Esophagus muscularis mucosa (tissue), 4 donors: ENCODE data around the gene MDGA2. TPM values are rescaled to one million over a fixed set of nuclear protein-coding genes. Genes with fewer than 3 reads are reported as not detected.
A peak's percentile ranks its signal among the peaks of the same experiment; 100 is the strongest.

Experiments used
- DNase-seq: peaks from one replicate; pipeline ENCODE4 v3.0.0-alpha.2; 2017; ENCODE audit errors: extremely low spot score
- H3K27ac ChIP-seq, 4 donors: fragments of 200-600 bp; sonication (generic); replicated peaks in 1 of 4; 1 replicate in 3 of 4; 2 replicates in 1 of 4; pipeline ENCODE4 v1.5.1; 2016 to 2019; ENCODE audit warnings: mild to moderate bottlenecking in 1 of 4
- H3K27me3 ChIP-seq, 4 donors: fragments of 200-600 bp; sonication (generic); one replicate each; pipeline versions ENCODE4 v1.5.1 to v1.6.0; 2016 to 2019
- H3K36me3 ChIP-seq, 4 donors: fragments of 200-600 bp; sonication (generic); one replicate each; pipeline ENCODE4 v1.5.1; 2016 to 2019
- H3K4me1 ChIP-seq, 4 donors: fragments of 200-600 bp; sonication (generic); one replicate each; pipeline ENCODE4 v1.5.1; 2016 to 2019
- H3K4me3 ChIP-seq, 4 donors: fragments of 200-600 bp; sonication (generic); 1 replicate in 2 of 4; 2 replicates in 2 of 4; pipeline ENCODE4 v1.5.1; 2016 to 2019; ENCODE audit warnings: mild to moderate bottlenecking in 4 of 4, moderate library complexity in 1 of 4
- H3K9me3 ChIP-seq, 4 donors: fragments of 200-600 bp; sonication (generic); 1 replicate in 3 of 4; 2 replicates in 1 of 4; pipeline ENCODE4 v1.5.1; 2016 to 2019
- EP300 ChIP-seq: sonication (generic); formaldehyde crosslinking; IDR thresholded peaks from one replicate; pipeline ENCODE4 v1.6.1; 2017; ENCODE audit warnings: antibody characterized with exemption
- POLR2A ChIP-seq: fragments of 450-650 bp; IDR thresholded peaks from one replicate; pipeline ENCODE4 v1.6.1; 2017; ENCODE audit warnings: antibody characterized with exemption, moderate library complexity, mild to moderate bottlenecking, low read depth
- POLR2AphosphoS5 ChIP-seq, 2 donors: sonication (generic); formaldehyde crosslinking; IDR thresholded peaks; one replicate each; pipeline ENCODE4 v1.6.1; 2017; ENCODE audit warnings: antibody characterized with exemption in 2 of 2
- WGBS: methylation state at CpG from one replicate; pipeline ENCODE4 v1.1.5; 2018; 5-methylcytosine and 5-hydroxymethylcytosine counted together
- intact Hi-C: fragments of 100-400 bp; cut with DNase I; formaldehyde crosslinking; loops from one replicate; pipeline ENCODE4 v1.15.1; 2023
- total RNA-seq, 4 donors: library from RNA; depleted of rRNA; stranded (reverse); fragments of >200 nt; gene quantifications; one replicate each; pipeline versions ENCODE4 v1.1.0 to v1.2.1, GENCODE V29; 2016
- TF ChIP-seq, protein P1 (sequence below), 3 experiments: fragments of 200-600 bp in 2 of 3; fragments of 450-650 bp in 1 of 3; sonication (generic) in 2 of 3; IDR thresholded peaks; one replicate each; pipeline ENCODE4 v1.5.1; 2017 to 2019; ENCODE audit warnings: antibody characterized with exemption in 3 of 3, mild to moderate bottlenecking in 2 of 3, moderate library complexity in 1 of 3

Gene MDGA2
- total RNA-seq, 4 donors from 2014 or later, result under 0.01 TPM; not detected in 3

- no peaks in the 10 kb centered on the region for H3K36me3 ChIP-seq
- no peak overlapping the region for H3K4me3 ChIP-seq
- TF ChIP-seq POLR2A, result no peak
- TF ChIP-seq, protein P1, sequence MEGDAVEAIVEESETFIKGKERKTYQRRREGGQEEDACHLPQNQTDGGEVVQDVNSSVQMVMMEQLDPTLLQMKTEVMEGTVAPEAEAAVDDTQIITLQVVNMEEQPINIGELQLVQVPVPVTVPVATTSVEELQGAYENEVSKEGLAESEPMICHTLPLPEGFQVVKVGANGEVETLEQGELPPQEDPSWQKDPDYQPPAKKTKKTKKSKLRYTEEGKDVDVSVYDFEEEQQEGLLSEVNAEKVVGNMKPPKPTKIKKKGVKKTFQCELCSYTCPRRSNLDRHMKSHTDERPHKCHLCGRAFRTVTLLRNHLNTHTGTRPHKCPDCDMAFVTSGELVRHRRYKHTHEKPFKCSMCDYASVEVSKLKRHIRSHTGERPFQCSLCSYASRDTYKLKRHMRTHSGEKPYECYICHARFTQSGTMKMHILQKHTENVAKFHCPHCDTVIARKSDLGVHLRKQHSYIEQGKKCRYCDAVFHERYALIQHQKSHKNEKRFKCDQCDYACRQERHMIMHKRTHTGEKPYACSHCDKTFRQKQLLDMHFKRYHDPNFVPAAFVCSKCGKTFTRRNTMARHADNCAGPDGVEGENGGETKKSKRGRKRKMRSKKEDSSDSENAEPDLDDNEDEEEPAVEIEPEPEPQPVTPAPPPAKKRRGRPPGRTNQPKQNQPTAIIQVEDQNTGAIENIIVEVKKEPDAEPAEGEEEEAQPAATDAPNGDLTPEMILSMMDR (IDR thresholded peaks at IDR 0.05), result peak; percentile 44 to 67 (median 46)
- intact Hi-C loops, result no loop called here
- WGBS, result 32% methylated on average over 5 of the region's 5 CpGs
- H3K27ac ChIP-seq, result no peak overlapping the region
- H3K27me3 ChIP-seq, result no peaks in the 10 kb centered on the region
- H3K4me1 ChIP-seq, result no peaks in the 10 kb centered on the region
- no peaks in the 10 kb centered on the region for H3K9me3 ChIP-seq
- no peak for DNase-seq
These were observed 397.1 kb downstream of the MDGA2 start for GRCh38 chr14:47278233-47278842.

DNA sequence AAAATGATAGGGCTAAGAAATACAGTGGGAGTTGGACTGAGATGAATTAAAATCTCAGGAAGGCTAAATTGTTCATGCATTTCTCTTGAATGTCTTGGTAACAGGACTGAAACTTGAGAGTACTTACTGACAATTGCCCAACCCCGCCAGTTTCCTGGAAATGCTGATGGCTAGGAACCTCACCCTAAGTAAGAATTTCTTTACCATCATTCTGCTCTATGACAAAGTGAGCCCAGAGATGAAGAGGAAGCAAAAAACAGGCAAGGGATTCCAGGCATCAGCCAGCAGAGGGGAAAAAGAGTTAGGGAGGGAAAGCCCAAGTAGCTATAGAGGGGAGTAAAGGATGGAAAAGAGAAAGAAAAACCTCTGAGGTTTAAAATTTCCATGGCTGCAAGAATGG, 397.7 kb downstream of the MDGA2 start:
- Histone ChIP-seq H3K36me3 (no peaks in the 10 kb centered on the region), H3K9me3 (no peaks in the 10 kb centered on the region), H3K27me3 (no peaks in the 10 kb centered on the region), H3K4me1 (no peaks in the 10 kb centered on the region), H3K4me3 (no peak overlapping the region), H3K27ac (no peak overlapping the region)
- DNase-seq, result no peak
- intact Hi-C loops, result no loop called here
- 88% methylated on average over 1 of the region's 1 CpG for WGBS
- TF ChIP-seq POLR2A, result no peak
- TF ChIP-seq EP300, result no peak
- TF ChIP-seq, protein P1 (IDR thresholded peaks at IDR 0.05), result no peak
- TF ChIP-seq POLR2AphosphoS5 (IDR thresholded peaks at IDR 0.05), result no peak

DNA sequence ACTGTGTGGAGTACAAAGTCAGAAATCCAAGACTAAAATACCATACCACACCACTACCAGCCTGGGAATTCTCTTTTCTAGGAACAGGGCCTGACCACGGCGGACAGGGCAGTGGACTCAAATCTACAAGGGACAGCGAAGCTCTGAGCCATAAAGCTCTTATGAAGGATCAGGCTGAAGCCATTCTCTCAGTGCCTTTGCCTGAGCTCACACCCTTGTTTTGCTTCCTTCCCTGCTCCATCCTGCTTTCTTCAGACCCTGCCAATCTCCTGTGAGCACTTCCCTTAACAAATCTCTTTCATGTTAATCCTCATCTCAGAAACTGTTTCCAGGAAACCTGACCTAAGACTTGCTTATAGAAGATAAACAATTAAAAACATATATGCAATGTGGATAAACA, 398.5 kb downstream of the MDGA2 start:
- no peaks in the 10 kb centered on the region for H3K9me3 ChIP-seq
- 59% methylated on average over 3 of the region's 3 CpGs for WGBS
- no peaks in the 10 kb centered on the region for H3K27me3 ChIP-seq
- H3K4me1 ChIP-seq, result no peaks in the 10 kb centered on the region
- no peak overlapping the region for H3K4me3 ChIP-seq
- no peak for TF ChIP-seq POLR2AphosphoS5 (IDR thresholded peaks at IDR 0.05)
- TF ChIP-seq EP300, result no peak
- TF ChIP-seq, protein P1 (IDR thresholded peaks at IDR 0.05), result no peak
- no peak for TF ChIP-seq POLR2A
- no peak for DNase-seq
- no peaks in the 10 kb centered on the region for H3K36me3 ChIP-seq
- intact Hi-C loops, result no loop called here
- H3K27ac ChIP-seq, result no peak overlapping the region

GRCh38 chr14:47273939-47274338, 401.5 kb downstream of the MDGA2 start:
- no peaks in the 10 kb centered on the region for H3K36me3 ChIP-seq
- intact Hi-C loops, result loop anchor here (2.0 kb wide), 1 partner anchor 61 kb away; no protein-coding TSS in a partner anchor
- 86% methylated on average over 5 of the region's 5 CpGs for WGBS
- no peak overlapping the region for H3K4me3 ChIP-seq
- H3K27me3 ChIP-seq, result no peaks in the 10 kb centered on the region
- no peaks in the 10 kb centered on the region for H3K9me3 ChIP-seq
- H3K27ac ChIP-seq, result no peak overlapping the region
- H3K4me1 ChIP-seq, result no peaks in the 10 kb centered on the region
- TF ChIP-seq EP300 (no peak), POLR2AphosphoS5 (IDR thresholded peaks at IDR 0.05) (no peak), POLR2A (no peak)
- TF ChIP-seq, protein P1 (IDR thresholded peaks at IDR 0.05), result no peak
- no peak for DNase-seq

DNA sequence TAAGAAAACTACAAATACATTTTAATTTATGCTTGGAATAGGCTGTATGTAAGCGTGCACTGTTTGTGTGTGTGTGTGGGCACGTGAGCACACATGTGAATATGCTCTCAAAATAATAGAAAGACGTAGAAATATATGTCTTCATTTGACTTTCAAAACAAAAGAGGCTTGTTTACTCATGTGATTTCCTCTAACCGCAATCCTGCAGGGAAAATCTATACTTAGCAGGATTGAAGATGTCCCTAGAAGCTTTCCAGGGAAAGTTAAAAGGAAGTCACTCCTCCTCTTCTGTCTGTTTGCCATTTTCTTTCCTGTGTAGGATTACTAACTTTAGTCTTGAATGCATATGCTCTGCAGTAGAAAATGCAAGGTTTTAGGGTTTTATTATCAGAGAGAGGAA, 404.7 kb downstream of the MDGA2 start:
- no peaks in the 10 kb centered on the region for H3K27me3 ChIP-seq
- no peaks in the 10 kb centered on the region for H3K36me3 ChIP-seq
- H3K4me1 ChIP-seq, result no peaks in the 10 kb centered on the region
- TF ChIP-seq POLR2A, result no peak
- TF ChIP-seq, protein P1 (IDR thresholded peaks at IDR 0.05), result no peak
- 70% methylated on average over 4 of the region's 4 CpGs for WGBS
- H3K9me3 ChIP-seq, result no peaks in the 10 kb centered on the region
- H3K4me3 ChIP-seq, result no peak overlapping the region
- H3K27ac ChIP-seq, result no peak overlapping the region
- DNase-seq, result no peak
- intact Hi-C loops, result no loop called here
